HG03064 (cell line): ENCODE results near the gene RPS6KA4.

Source experiments
- ATAC-seq: cut with Tn5 transposase; IDR thresholded peaks from one replicate; pipeline ENCODE4 v1.9.1; 2021; ENCODE audit warnings: low read depth; ENCODE audit not compliant: unreplicated experiment

RPS6KA4 gene

GRCh38 chr11:64384028-64384737, 25.2 kb downstream of the RPS6KA4 start:
- no peak for ATAC-seq

- no peak for ATAC-seq
These were observed 26.3 kb downstream of the RPS6KA4 start for GRCh38 chr11:64384981-64385944.

GRCh38 chr11:64385945-64386704, 27.2 kb downstream of the RPS6KA4 start:
- no peak for ATAC-seq

- ATAC-seq, result no peak
These were observed 29.0 kb downstream of the RPS6KA4 start for GRCh38 chr11:64387916-64388315.

DNA sequence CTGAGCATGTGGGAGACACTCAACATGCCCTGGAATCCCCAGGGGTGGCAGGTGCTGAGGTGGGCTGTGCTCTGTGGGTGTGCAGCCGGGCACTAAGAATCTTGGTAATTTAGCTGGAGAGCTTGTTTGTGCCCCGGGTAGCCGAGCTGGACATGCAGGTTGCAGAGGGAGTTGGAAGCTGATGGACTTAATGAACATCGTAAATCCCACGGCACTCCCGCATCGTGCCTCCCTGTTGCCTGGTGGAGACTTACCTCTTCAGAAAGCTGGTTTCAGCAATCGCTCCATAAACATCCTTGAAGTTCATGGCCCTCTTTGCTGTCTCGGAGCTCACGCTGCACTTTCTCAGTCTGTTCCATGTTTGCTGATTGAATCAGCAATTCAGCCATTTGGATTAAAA, 29.9 kb downstream of the RPS6KA4 start:
- ATAC-seq, result no peak

DNA sequence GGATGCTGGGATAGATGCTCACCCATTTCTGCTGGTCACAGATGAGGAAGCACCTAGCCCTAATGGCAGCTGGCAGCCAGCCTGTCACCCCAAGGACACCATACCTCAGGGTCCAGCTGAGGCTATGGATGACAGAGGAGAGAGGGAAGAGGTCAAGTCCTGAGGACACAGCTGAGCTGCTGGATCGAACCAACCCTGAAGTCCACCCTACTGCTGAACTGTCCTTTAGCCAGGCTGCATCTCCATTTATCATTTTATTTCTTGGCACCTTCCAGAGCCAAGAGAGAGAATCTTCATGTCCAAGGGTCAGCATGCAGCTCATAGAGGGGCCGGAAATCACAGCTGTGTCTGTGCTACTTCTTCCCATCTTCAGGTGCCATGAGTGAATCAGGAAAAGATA, 30.9 kb downstream of the RPS6KA4 start:
- no peak for ATAC-seq

GRCh38 chr11:64390558-64390957, 31.6 kb downstream of the RPS6KA4 start:
- no peak for ATAC-seq

DNA sequence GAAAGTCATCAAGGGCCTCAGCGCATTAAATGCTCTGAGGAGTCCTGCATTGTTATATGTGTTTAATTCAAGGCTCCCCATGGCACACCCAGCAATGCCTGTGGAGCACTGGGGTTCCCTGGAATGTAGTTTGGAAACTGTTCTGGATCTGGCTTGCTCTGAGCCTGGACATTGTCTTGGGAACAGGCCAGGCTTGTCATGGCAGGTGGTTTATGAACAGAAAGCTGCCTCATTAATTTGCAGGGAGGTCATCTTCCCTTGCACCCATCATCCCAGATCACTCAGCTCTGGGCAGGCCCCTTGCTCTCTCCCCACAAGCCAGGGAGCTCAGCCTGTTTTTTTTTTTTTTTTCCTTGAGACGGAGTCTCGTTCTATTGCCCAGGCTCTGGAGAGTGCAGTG, 32.9 kb downstream of the RPS6KA4 start:
- ATAC-seq, result no peak

- no peak for ATAC-seq
These were observed 36.6 kb downstream of the RPS6KA4 start for GRCh38 chr11:64395545-64396078.

DNA sequence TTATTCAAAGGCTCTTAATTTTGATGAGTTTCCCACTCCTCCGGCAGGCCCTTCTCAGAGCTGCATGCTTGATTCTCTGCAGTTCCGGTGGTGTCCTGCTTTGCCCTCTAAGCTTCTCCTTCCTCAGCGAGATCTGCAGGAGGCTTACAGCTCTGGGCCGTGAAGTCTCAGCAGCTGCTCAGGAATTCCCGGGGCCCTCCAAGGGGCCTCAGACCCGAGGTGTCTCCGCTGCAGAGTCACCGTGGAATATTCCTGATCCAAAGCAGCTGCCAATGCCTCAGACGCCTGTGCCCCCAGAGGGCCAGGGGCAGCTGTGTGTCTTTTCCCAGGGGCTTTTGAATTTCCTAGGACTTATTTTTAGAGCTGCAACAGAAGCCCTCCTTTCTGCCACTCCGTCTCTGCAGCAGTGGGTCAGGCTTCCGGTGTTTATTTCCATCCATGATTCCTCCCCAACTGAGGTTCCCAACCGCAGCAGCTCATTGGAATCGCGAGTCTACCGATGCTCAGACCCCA, 37.2 kb downstream of the RPS6KA4 start:
- ATAC-seq, result no peak

DNA sequence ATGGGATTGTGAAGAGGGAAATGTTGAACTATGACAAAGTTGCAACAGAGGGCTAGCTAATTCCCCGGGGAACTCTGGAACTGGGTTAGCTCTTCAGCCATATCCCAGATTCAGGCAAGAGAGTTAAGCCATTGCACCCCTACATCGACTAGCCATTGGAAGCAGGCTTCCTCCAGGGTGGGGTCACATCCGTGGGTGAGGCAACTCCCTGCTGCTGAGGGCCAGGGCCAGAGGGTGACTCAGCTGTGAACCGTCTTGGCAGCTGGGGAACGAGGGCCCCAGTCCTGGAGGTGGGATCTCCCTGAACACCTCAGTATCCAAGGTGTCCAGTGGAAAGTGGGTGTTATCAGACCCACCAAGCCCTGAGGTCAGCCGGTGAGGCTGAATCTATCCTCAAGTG, 41.1 kb downstream of the RPS6KA4 start:
- ATAC-seq, result no peak

DNA sequence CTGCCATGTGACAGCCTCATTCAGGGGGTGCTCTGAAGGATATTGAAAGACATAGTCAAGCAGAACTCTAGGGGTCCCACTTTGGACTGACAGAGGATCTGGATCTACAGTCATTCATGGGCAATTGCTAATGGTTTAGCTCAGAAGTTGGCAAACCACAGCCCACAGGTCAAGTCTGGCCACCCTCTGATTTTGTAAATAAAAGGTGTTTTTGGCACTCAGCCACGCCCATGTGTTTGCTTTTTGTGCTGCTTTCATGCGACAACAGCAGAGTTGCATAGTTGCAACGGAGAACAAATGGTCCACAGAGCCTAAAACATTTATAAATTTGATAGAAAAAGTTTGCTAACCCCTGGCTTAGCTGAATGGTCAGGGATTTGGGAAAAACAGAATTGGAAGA, 41.7 kb downstream of the RPS6KA4 start:
- no peak for ATAC-seq

DNA sequence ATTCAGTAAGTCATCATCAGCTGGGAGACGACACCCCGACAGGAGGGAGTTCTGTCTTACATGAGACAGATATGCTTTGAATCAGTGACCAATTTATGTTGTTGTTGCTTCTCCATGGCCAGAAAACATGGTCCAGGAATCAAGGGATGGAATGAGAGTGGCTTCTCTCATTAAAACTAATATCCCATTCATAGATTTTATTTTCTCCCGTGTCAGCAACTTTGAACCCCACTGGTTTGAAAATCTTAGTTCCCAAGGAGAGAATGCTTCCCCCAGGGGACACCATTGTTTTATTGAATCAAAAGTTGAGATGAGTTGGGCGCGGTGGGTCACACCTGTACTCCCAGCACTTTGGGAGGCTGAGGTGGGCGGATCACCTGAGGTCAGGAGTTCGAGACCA, 42.8 kb downstream of the RPS6KA4 start:
- no peak for ATAC-seq

DNA sequence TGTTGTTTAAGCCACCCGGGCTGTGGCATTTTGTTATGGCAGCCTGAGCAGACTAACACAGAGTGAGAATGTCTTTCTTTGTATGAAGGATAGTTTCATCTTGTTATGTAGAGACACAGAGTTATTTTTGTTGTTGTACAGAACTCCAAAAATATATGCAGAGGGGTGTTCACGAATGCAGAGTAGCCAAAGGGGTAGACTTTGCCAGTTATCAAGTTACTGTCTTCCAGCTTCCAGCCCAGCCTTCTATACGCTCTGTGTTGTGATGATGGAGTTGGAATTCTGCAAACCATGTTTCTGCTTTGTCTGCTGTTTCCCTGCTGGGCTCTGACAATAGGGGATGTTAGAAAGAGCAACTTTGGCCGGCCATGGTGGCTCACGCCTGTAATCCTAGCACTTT, 44.1 kb downstream of the RPS6KA4 start:
- ATAC-seq, result no peak

GRCh38 chr11:64406221-64406946, 47.4 kb downstream of the RPS6KA4 start:
- ATAC-seq, result no peak

- ATAC-seq, result no peak
These were observed 48.3 kb downstream of the RPS6KA4 start for GRCh38 chr11:64407221-64407620.

DNA sequence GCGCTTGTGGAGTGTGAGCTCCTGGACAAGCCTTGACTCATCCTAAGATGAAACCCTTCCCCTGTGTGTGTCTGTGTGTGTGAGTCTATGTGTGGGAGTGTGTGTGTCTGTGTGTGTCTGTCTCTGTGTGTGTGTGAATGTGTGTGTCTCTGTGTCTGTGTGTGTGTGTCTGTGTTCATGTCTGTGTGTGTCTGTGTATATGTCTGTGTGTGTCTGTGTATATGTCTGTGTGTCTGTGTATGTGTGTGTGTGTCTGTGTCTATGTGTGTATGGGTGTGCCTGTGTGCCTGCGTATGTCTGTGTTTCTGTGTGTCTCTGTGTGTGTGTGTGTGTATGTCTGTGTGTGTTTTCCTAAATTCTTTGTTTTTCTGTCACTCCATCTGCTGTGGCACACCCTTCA, 48.7 kb downstream of the RPS6KA4 start:
- ATAC-seq, result no peak

- no peak for ATAC-seq
These were observed 50.3 kb downstream of the RPS6KA4 start for GRCh38 chr11:64409278-64409677.

GRCh38 chr11:64409707-64410403, 50.9 kb downstream of the RPS6KA4 start:
- ATAC-seq, result no peak
